ENCODE results near the gene C10orf95. TPM values are rescaled to one million over a fixed set of nuclear protein-coding genes. Genes with fewer than 3 reads are reported as not detected.

C10orf95 gene
- total and polyA plus RNA-seq, 10 donors = 0.06 to 0.77 (median 0.33) TPM; not detected in 3

- peak overlapping the region in 3 of 8 donors; percentile 78 to 93 (median 87) for H3K27ac ChIP-seq
- DNase-seq = no peak
- H3K4me3 ChIP-seq = peak overlapping the region in 3 of 8 donors; percentile 14 to 60 (median 34)
- H3K27me3 ChIP-seq (replicated peaks in 1 of 7) = peaks cover 0 to 9% (median 0%) of the 10 kb centered on the region in 7 donors
- H3K36me3 ChIP-seq = no peaks in the 10 kb centered on the region
- WGBS, 5 donors = 60 to 83% (median 62%) methylated on average over 5 to 6 of the region's 6 CpGs
- peaks cover 18 to 55% (median 45%) of the 10 kb centered on the region in 6 donors for H3K4me1 ChIP-seq
- H3K9me3 ChIP-seq = no peaks in the 10 kb centered on the region
- TF ChIP-seq POLR2AphosphoS5 (IDR thresholded peaks at IDR 0.05) = no peak
- TF ChIP-seq, protein P1, sequence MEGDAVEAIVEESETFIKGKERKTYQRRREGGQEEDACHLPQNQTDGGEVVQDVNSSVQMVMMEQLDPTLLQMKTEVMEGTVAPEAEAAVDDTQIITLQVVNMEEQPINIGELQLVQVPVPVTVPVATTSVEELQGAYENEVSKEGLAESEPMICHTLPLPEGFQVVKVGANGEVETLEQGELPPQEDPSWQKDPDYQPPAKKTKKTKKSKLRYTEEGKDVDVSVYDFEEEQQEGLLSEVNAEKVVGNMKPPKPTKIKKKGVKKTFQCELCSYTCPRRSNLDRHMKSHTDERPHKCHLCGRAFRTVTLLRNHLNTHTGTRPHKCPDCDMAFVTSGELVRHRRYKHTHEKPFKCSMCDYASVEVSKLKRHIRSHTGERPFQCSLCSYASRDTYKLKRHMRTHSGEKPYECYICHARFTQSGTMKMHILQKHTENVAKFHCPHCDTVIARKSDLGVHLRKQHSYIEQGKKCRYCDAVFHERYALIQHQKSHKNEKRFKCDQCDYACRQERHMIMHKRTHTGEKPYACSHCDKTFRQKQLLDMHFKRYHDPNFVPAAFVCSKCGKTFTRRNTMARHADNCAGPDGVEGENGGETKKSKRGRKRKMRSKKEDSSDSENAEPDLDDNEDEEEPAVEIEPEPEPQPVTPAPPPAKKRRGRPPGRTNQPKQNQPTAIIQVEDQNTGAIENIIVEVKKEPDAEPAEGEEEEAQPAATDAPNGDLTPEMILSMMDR (IDR thresholded peaks at IDR 0.05 in 8 of 11, conservative IDR thresholded peaks at IDR 0.05 in 3 of 11) = no peak
- TF ChIP-seq POLR2A (IDR thresholded peaks at IDR 0.05) = no peak
- intact Hi-C loops (cut with DNase I; ENCODE audit: low total_unique reads) = no loop called here
These were observed 15.0 kb downstream of the C10orf95 start for GRCh38 chr10:102436312-102436711.

- no peaks in the 10 kb centered on the region for H3K36me3 ChIP-seq
- peaks cover 18 to 61% (median 51%) of the 10 kb centered on the region in 6 donors for H3K4me1 ChIP-seq
- peak overlapping the region in 7 of 8 donors; percentile 3 to 60 (median 14) for H3K4me3 ChIP-seq
- H3K27ac ChIP-seq = peak overlapping the region; percentile 19 to 93 (median 68)
- TF ChIP-seq POLR2AphosphoS5 (IDR thresholded peaks at IDR 0.05) = no peak
- TF ChIP-seq POLR2A (IDR thresholded peaks at IDR 0.05) = no peak
- TF ChIP-seq, protein P1 (IDR thresholded peaks at IDR 0.05 in 8 of 11, conservative IDR thresholded peaks at IDR 0.05 in 3 of 11) = no peak
- H3K27me3 ChIP-seq (replicated peaks in 1 of 7) = peaks cover 0 to 9% (median 0%) of the 10 kb centered on the region in 7 donors
- WGBS, 5 donors = 1 to 9% (median 1%) methylated on average over 10 to 14 of the region's 14 CpGs
- no peaks in the 10 kb centered on the region for H3K9me3 ChIP-seq
- intact Hi-C loops (cut with DNase I; ENCODE audit: low total_unique reads) = no loop called here
- DNase-seq = no peak
These were observed 15.7 kb downstream of the C10orf95 start for GRCh38 chr10:102435529-102436233.

DNA sequence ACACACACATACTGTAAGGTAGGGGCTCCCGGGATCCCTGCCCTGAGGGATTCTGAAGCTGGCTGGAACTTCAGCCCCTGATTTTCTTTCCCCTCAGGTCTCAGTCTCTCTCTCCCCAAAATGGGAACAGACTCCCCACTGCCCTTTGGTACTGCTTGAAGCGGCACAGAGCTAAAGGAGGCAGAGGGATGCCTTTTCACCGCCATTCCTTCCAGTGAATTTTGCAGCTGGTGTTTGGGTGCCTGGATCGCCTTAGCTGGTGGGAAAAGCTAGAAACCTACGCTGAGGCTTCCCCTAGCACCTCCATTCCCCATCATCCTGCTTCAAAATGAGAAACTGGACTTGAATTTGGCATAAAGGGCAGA is 16.2 kb downstream of the C10orf95 start:
- Histone ChIP-seq H3K4me1 (peaks cover 18 to 63% (median 52%) of the 10 kb centered on the region in 6 donors), H3K4me3 (peak overlapping the region in 5 of 8 donors; percentile 10 to 60 (median 17)), H3K27me3 (replicated peaks in 1 of 7) (peaks cover 0 to 9% (median 0%) of the 10 kb centered on the region in 7 donors), H3K36me3 (no peaks in the 10 kb centered on the region), H3K27ac (peak overlapping the region; percentile 19 to 93 (median 68)), H3K9me3 (no peaks in the 10 kb centered on the region)
- WGBS, 5 donors = 33 to 51% (median 44%) methylated on average over 5 of the region's 5 CpGs
- DNase-seq = no peak
- TF ChIP-seq, protein P1 (IDR thresholded peaks at IDR 0.05 in 8 of 11, conservative IDR thresholded peaks at IDR 0.05 in 3 of 11) = no peak
- no peak for TF ChIP-seq POLR2A (IDR thresholded peaks at IDR 0.05)
- intact Hi-C loops (cut with DNase I; ENCODE audit: low total_unique reads) = no loop called here

GRCh38 chr10:102434394-102435132 is 16.8 kb downstream of the C10orf95 start:
- H3K9me3 ChIP-seq = no peaks in the 10 kb centered on the region
- DNase-seq = no peak
- peak overlapping the region in 7 of 8 donors; percentile 62 to 93 (median 69) for H3K27ac ChIP-seq
- peaks cover 0 to 9% (median 0%) of the 10 kb centered on the region in 7 donors for H3K27me3 ChIP-seq (replicated peaks in 1 of 7)
- H3K4me3 ChIP-seq = peak overlapping the region in 1 of 8 donors; percentile 60
- intact Hi-C loops (cut with DNase I; ENCODE audit: low total_unique reads) = no loop called here
- 17 to 31% (median 26%) methylated on average over 9 of the region's 9 CpGs for WGBS, 5 donors
- H3K4me1 ChIP-seq = peaks cover 18 to 63% (median 52%) of the 10 kb centered on the region in 6 donors
- TF ChIP-seq POLR2A (IDR thresholded peaks at IDR 0.05) (no peak), POLR2AphosphoS5 (IDR thresholded peaks at IDR 0.05) (no peak)
- TF ChIP-seq, protein P1 (IDR thresholded peaks at IDR 0.05 in 8 of 11, conservative IDR thresholded peaks at IDR 0.05 in 3 of 11) = no peak
- no peaks in the 10 kb centered on the region for H3K36me3 ChIP-seq

Measured in spleen (tissue), 11 donors.